Epithelial cell of esophagus (primary cell): ENCODE data around the gene FLNC.

Source experiments
- DNase-seq: peaks from one replicate; pipeline ENCODE4 v3.0.0; 2010; ENCODE audit warnings: low read depth
- H3K4me3 ChIP-seq: 2 replicates; pipeline ENCODE4 v1.5.1; 2011; ENCODE audit warnings: mild to moderate bottlenecking, low read length, control low read depth
- TF ChIP-seq, protein P1 (sequence below): IDR thresholded peaks from 2 replicates; pipeline ENCODE4 v1.5.1; 2011; ENCODE audit warnings: low read depth, mild to moderate bottlenecking, low read length, control low read depth, inconsistent platforms; ENCODE audit not compliant: insufficient read depth; ENCODE audit errors: missing control alignments

FLNC gene

DNA sequence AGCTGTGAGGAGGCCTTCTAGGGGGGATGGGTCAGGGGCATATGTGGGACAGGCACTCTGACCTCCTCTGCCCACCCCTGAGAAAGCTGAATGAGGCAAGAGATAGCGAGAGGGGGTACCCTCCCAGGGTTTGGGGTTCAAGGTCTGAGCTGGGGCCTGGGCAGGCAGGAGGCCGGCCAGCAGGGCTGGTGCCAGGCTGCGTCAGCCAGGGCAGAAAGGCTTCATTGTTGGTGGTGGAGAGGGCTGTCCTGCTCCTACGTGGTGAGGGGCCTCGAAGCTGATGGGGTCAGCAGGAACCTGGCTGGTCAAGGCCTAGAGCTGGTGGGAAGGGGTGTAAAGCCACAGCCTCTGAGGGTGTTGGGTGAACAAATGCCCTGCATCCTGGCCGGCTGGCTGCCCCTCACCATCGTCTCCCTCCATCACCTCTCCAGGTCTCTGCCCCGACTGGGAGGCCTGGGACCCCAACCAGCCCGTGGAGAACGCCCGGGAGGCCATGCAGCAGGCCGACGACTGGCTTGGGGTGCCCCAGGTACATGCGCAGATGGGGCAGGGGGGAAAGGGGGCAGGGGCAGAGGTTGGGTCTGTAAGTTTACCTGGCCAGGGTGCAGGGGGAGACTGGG lies 6.6 kb downstream of the FLNC start:
- no peak overlapping the region for H3K4me3 ChIP-seq
- DNase-seq = no peak
- TF ChIP-seq, protein P1, sequence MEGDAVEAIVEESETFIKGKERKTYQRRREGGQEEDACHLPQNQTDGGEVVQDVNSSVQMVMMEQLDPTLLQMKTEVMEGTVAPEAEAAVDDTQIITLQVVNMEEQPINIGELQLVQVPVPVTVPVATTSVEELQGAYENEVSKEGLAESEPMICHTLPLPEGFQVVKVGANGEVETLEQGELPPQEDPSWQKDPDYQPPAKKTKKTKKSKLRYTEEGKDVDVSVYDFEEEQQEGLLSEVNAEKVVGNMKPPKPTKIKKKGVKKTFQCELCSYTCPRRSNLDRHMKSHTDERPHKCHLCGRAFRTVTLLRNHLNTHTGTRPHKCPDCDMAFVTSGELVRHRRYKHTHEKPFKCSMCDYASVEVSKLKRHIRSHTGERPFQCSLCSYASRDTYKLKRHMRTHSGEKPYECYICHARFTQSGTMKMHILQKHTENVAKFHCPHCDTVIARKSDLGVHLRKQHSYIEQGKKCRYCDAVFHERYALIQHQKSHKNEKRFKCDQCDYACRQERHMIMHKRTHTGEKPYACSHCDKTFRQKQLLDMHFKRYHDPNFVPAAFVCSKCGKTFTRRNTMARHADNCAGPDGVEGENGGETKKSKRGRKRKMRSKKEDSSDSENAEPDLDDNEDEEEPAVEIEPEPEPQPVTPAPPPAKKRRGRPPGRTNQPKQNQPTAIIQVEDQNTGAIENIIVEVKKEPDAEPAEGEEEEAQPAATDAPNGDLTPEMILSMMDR = no peak

DNA sequence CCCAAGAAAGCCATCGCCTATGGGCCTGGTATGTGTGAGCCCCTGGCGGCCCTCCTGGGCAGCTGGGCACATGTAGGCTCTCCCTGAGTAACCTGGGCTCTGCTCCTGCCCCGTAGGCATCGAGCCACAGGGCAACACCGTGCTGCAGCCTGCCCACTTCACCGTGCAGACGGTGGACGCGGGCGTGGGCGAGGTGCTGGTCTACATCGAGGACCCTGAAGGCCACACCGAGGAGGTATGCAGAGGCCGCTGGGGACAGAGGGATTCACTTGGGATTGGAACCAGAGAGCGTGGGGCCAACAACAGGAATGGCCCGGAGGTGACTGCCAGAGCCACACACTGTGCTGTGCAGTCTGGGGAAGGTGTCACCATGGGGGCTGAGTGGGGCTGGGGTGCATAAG lies 7.3 kb downstream of the FLNC start:
- TF ChIP-seq, protein P1 = no peak
- no peak overlapping the region for H3K4me3 ChIP-seq
- DNase-seq = no peak

DNA sequence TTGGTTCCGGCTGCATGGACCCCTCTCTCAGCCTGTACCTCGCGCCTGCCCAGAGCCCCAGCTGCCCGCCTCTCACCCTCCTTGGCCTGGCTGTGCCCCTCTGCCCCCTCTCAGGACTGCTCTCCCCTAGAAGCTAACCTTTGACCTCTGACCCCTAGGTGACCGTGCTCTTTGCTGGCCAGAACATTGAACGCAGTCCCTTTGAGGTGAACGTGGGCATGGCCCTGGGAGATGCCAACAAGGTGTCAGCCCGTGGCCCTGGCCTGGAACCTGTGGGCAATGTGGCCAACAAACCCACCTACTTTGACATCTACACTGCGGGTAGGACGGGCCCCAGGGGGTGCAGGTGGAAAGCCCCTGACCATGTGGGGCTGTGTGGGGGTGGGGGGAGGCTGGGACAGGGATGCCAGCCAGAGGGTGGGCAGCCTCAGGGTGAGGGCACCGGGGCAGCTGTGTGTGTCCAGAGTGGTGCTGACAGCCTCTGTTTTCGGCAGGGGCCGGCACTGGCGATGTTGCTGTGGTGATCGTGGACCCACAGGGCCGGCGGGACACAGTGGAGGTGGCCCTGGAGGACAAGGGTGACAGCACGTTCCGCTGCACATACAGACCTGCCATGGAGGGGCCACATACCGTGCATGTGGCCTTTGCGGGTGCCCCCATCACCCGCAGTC lies 8.0 kb downstream of the FLNC start:
- DNase-seq = no peak
- H3K4me3 ChIP-seq = no peak overlapping the region
- TF ChIP-seq, protein P1 = no peak

DNA sequence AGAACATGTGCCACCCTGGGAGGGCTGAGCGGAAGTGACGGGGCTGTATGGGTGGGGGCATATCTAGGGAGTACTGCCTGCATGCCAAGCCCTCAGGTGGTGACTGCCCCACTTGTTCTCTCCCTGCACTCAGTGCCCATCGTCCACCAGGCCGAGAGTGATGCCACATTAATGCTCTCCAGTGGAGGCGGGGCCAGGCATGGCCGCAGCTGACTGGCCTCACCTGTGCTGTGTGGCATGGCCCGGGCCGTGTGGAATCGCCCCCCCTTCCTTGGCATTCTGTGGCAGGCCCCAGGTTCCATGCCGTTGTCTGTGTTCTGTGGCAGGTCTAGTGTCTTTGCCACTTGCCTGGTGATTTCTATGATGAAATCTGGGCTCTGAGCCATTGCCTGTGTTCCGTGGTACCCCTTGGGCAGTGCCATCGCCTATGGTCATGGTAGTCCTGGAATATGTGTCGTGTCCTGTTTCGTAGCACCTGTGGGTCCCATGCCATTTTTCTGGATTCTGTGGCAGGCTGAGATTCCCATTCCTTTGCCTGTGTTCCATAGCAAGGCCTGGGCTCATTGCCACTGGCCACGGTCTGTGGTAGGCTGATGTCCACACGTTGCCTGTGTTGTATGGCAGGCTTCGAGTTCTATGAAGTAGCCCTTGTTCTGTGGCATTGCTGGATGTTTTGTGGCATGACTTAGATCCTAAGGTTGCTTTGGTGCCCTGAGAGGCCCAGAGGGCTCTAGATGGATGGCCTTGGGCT lies 8.9 kb downstream of the FLNC start:
- TF ChIP-seq, protein P1 = no peak

DNA sequence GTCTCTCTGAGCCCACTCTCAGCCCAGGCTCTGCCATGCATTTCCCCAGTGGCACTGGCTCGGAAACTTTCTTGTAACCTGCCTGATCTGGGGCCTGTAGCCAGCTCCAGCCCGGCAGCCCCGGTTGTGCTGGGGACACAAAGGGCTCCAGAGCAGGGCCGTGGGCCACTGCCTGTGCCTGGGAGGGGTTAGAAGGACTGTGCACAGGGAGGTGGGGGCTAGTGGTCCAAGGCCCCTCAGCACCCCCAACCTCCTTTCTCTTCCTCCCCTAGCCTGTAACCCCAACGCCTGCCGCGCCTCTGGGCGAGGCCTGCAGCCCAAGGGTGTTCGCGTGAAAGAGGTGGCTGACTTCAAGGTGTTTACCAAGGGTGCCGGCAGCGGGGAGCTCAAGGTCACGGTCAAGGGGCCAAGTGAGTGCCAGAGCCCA lies 9.6 kb downstream of the FLNC start:
- H3K4me3 ChIP-seq = no peak overlapping the region
- no peak for DNase-seq
- TF ChIP-seq, protein P1 = no peak

More for the DNA sequence above, 8.9 kb downstream of the FLNC start:
- no peak overlapping the region for H3K4me3 ChIP-seq
- no peak for DNase-seq

DNA sequence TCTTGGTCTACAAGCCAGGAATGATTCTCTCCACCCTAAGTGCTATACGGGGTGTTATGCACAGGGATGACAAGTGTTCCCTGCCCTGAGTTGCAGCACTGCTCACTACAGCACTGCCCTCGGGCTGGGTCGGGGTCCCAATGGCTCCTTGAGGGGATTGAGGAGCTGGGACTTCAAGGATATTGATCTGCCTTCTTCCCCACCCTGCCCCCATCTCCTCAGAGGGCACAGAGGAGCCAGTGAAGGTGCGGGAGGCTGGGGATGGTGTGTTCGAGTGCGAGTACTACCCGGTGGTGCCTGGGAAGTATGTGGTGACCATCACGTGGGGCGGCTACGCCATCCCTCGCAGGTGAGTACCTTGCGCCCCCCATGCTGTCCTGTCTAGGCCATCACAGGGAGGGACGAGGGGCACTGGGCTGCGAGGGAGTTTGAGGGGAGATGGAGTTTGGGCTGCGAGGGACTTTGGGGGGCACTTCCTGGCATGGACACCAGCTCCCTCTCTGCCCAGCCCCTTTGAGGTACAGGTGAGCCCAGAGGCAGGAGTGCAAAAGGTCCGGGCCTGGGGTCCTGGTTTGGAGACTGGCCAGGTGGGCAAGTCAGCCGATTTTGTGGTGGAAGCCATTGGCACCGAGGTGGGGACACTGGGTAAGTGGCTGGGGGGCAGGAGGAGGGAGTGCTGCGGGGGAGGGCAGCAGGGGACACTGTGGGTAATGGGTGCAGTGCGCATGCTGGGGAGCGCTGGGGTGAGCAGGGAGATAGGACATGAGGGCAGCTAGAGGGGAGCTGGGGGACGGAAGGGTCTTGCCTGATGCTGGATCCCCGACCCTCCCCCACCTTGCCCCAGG lies 10.3 kb downstream of the FLNC start:
- no peak for DNase-seq
- TF ChIP-seq, protein P1 = no peak
- H3K4me3 ChIP-seq = no peak overlapping the region
